ENCODE data around the gene ACSF2.

Gene ACSF2

GRCh38 chr17:50459756-50460155 lies 33.7 kb downstream of the ACSF2 start:
- CTCF ChIA-PET = interaction anchor here (1.6 kb wide), 1 partner anchor 63 kb away, joined by 6 read pairs; the partner anchor contains the start of gene LRRC59
- H3K27ac ChIP-seq = no peak overlapping the region
- POLR2A ChIA-PET (ENCODE audit: low non-redundant PET) = no interaction called here
- no peak for DNase-seq (ENCODE audit: low spot score)
- no peak for TF ChIP-seq CTCF (conservative IDR thresholded peaks at IDR 0.05; ENCODE audit: low read depth)

- no peak for DNase-seq (ENCODE audit: low spot score)
- no peak overlapping the region for H3K27ac ChIP-seq
- ChIA-PET POLR2A (ENCODE audit: low non-redundant PET) (no interaction called here), CTCF (interaction anchor here (0.7 to 1.6 kb wide), 2 partner anchors 64 to 554 kb away, joined by 3 to 6 read pairs; partner anchors contain the start of gene LRRC59)
- no peak for TF ChIP-seq CTCF (conservative IDR thresholded peaks at IDR 0.05; ENCODE audit: low read depth)
Observed at GRCh38 chr17:50460831-50461526, 35.0 kb downstream of the ACSF2 start.

- DNase-seq (ENCODE audit: low spot score) = no peak
- ChIA-PET POLR2A (ENCODE audit: low non-redundant PET) (no interaction called here), CTCF (no interaction called here)
- TF ChIP-seq CTCF (conservative IDR thresholded peaks at IDR 0.05; ENCODE audit: low read depth) = no peak
- no peak overlapping the region for H3K27ac ChIP-seq
Observed at GRCh38 chr17:50461550-50462132, 35.6 kb downstream of the ACSF2 start.

GRCh38 chr17:50462446-50462845 lies 36.4 kb downstream of the ACSF2 start:
- DNase-seq (ENCODE audit: low spot score) = no peak
- no peak overlapping the region for H3K27ac ChIP-seq
- CTCF ChIA-PET = no interaction called here
- no peak for TF ChIP-seq CTCF (conservative IDR thresholded peaks at IDR 0.05; ENCODE audit: low read depth)
- POLR2A ChIA-PET (ENCODE audit: low non-redundant PET) = no interaction called here

GRCh38 chr17:50464121-50464520 lies 38.1 kb downstream of the ACSF2 start:
- no peak for DNase-seq (ENCODE audit: low spot score)
- ChIA-PET CTCF (interaction anchor here (1.4 kb wide), 1 partner anchor 66 kb away, joined by 4 read pairs; the partner anchor contains the start of gene LRRC59), POLR2A (ENCODE audit: low non-redundant PET) (no interaction called here)
- H3K27ac ChIP-seq = no peak overlapping the region
- no peak for TF ChIP-seq CTCF (conservative IDR thresholded peaks at IDR 0.05; ENCODE audit: low read depth)

- no peak for TF ChIP-seq CTCF (conservative IDR thresholded peaks at IDR 0.05; ENCODE audit: low read depth)
- POLR2A ChIA-PET (ENCODE audit: low non-redundant PET) = interaction anchor here (0.6 kb wide), 1 partner anchor 249 kb away, joined by 3 read pairs; no protein-coding TSS in a partner anchor
- H3K27ac ChIP-seq = no peak overlapping the region
- CTCF ChIA-PET = interaction anchor here (0.7 to 1.4 kb wide), 2 partner anchors 67 to 84 kb away, joined by 4 read pairs; partner anchors contain the start of gene LRRC59
- no peak for DNase-seq (ENCODE audit: low spot score)
Observed at GRCh38 chr17:50464736-50465135, 38.7 kb downstream of the ACSF2 start.
